ENCODE measurements around the gene SEL1L3.

The SEL1L3 gene

DNA sequence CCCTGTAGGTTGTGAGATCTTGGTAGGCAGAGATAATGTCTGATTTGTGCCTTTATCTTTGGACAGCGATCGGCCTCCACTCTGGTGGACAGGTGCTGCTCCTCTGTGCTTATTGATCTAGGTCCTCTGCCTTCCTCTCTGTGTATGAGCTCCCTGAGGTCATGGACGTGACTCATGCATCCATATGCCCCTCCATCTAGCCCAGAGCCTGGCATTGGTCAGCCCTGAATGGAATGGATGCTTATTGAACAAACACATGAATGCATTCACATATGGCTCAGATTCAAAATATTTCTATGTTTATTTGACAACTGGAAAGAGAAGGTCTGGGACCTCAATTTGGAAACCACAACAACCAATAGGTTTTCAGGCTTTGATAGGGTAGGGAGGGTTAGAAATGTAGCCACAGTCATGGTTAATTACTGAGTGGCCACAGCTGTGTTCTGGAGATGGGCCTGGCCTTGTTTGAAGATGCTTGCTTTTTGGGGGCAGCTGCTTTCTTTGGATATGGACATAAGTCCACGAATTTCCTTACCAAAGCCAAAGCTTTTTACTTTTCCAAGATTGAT is 76.2 kb downstream of the SEL1L3 start:
- Histone ChIP-seq H3K4me1 (ENCODE audit: control insufficient read depth, insufficient read depth, low read length) (no peaks in the 10 kb centered on the region), H3K27ac (ENCODE audit: low read depth, low read length) (no peak overlapping the region), H3K36me3 (ENCODE audit: control insufficient read depth, insufficient read depth, low read length) (peaks cover 45% of the 10 kb centered on the region), H3K27me3 (ENCODE audit: control insufficient read depth, insufficient read depth, low read length) (no peaks in the 10 kb centered on the region), H3K9me3 (ENCODE audit: control insufficient read depth, insufficient read depth, low read depth, low read length) (no peaks in the 10 kb centered on the region), H3K9ac (ENCODE audit: low read length) (no peak overlapping the region), H3K4me3 (ENCODE audit: low read depth, low read length) (no peak overlapping the region)

DNA sequence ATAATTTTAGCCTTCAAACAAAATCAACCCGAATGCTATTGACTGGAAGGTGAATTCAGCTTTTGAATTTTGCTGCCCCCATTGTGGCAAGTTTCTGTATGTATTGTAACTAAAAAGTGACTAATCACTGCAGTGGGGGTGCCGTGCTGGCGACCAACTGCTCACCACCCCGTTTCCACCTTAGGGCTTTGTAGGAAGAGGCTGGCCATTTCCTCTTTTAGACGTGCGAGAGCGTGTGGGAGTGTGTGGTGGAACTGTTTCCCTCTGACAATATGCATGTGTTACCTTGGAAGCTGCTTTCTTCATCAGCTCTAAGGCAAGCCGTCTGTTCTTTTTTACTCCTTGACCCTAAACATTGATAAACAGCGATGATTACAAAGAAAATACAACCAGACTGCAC is 78.8 kb downstream of the SEL1L3 start:
- no peaks in the 10 kb centered on the region for H3K27me3 ChIP-seq (ENCODE audit: control insufficient read depth, insufficient read depth, low read length)
- H3K27ac ChIP-seq (ENCODE audit: low read depth, low read length): no peak overlapping the region
- H3K36me3 ChIP-seq (ENCODE audit: control insufficient read depth, insufficient read depth, low read length): peaks cover 56% of the 10 kb centered on the region
- no peak overlapping the region for H3K4me3 ChIP-seq (ENCODE audit: low read depth, low read length)
- H3K9me3 ChIP-seq (ENCODE audit: control insufficient read depth, insufficient read depth, low read depth, low read length): no peaks in the 10 kb centered on the region
- no peaks in the 10 kb centered on the region for H3K4me1 ChIP-seq (ENCODE audit: control insufficient read depth, insufficient read depth, low read length)
- no peak overlapping the region for H3K9ac ChIP-seq (ENCODE audit: low read length)

DNA sequence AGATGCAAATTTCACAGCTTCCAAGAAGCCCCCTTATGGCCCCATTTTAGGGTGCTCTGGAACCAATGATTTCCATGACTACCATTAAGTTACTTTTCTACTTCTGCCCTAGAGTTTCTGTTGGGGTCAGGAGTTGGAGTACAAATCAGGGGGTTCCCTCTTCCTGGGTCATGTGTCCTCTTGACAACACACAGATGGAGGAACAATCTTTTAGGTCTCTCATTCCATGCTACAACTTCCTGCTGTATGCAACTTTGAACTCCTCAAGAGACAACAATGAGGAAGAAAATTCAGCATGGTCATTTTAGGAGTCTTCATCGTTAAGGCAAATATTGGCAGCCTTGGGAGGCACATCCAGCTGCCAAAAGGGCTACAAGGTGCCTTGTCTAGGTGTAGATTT is 79.7 kb downstream of the SEL1L3 start:
- H3K27ac ChIP-seq (ENCODE audit: low read depth, low read length): no peak overlapping the region

GRCh38 chr4:25782482-25782881 is 80.3 kb downstream of the SEL1L3 start:
- Histone ChIP-seq H3K4me3 (ENCODE audit: low read depth, low read length) (no peak overlapping the region), H3K27ac (ENCODE audit: low read depth, low read length) (no peak overlapping the region), H3K9ac (ENCODE audit: low read length) (no peak overlapping the region), H3K4me1 (ENCODE audit: control insufficient read depth, insufficient read depth, low read length) (no peaks in the 10 kb centered on the region), H3K9me3 (ENCODE audit: control insufficient read depth, insufficient read depth, low read depth, low read length) (no peaks in the 10 kb centered on the region), H3K36me3 (ENCODE audit: control insufficient read depth, insufficient read depth, low read length) (peaks cover 55% of the 10 kb centered on the region), H3K27me3 (ENCODE audit: control insufficient read depth, insufficient read depth, low read length) (no peaks in the 10 kb centered on the region)

More for the DNA sequence above, 79.7 kb downstream of the SEL1L3 start:
- no peaks in the 10 kb centered on the region for H3K9me3 ChIP-seq (ENCODE audit: control insufficient read depth, insufficient read depth, low read depth, low read length)
- peaks cover 56% of the 10 kb centered on the region for H3K36me3 ChIP-seq (ENCODE audit: control insufficient read depth, insufficient read depth, low read length)
- H3K9ac ChIP-seq (ENCODE audit: low read length): no peak overlapping the region
- H3K4me3 ChIP-seq (ENCODE audit: low read depth, low read length): no peak overlapping the region
- no peaks in the 10 kb centered on the region for H3K27me3 ChIP-seq (ENCODE audit: control insufficient read depth, insufficient read depth, low read length)
- H3K4me1 ChIP-seq (ENCODE audit: control insufficient read depth, insufficient read depth, low read length): no peaks in the 10 kb centered on the region

- Histone ChIP-seq H3K27ac (ENCODE audit: low read depth, low read length) (no peak overlapping the region), H3K36me3 (ENCODE audit: control insufficient read depth, insufficient read depth, low read length) (peaks cover 48% of the 10 kb centered on the region), H3K9ac (ENCODE audit: low read length) (no peak overlapping the region), H3K27me3 (ENCODE audit: control insufficient read depth, insufficient read depth, low read length) (no peaks in the 10 kb centered on the region), H3K4me1 (ENCODE audit: control insufficient read depth, insufficient read depth, low read length) (peaks cover 2% of the 10 kb centered on the region; the same call in 1 of the 2 replicates), H3K4me3 (ENCODE audit: low read depth, low read length) (no peak overlapping the region), H3K9me3 (ENCODE audit: control insufficient read depth, insufficient read depth, low read depth, low read length) (no peaks in the 10 kb centered on the region)
These were observed 83.8 kb downstream of the SEL1L3 start for GRCh38 chr4:25779021-25779420.

GRCh38 chr4:25776795-25777194 is 86.0 kb downstream of the SEL1L3 start:
- H3K36me3 ChIP-seq (ENCODE audit: control insufficient read depth, insufficient read depth, low read length): peaks cover 34% of the 10 kb centered on the region

GRCh38 chr4:25775166-25775565 is 87.6 kb downstream of the SEL1L3 start:
- Histone ChIP-seq H3K36me3 (ENCODE audit: control insufficient read depth, insufficient read depth, low read length) (peaks cover 23% of the 10 kb centered on the region), H3K27ac (ENCODE audit: low read depth, low read length) (no peak overlapping the region), H3K9ac (ENCODE audit: low read length) (no peak overlapping the region), H3K4me3 (ENCODE audit: low read depth, low read length) (no peak overlapping the region), H3K9me3 (ENCODE audit: control insufficient read depth, insufficient read depth, low read depth, low read length) (no peaks in the 10 kb centered on the region), H3K27me3 (ENCODE audit: control insufficient read depth, insufficient read depth, low read length) (no peaks in the 10 kb centered on the region), H3K4me1 (ENCODE audit: control insufficient read depth, insufficient read depth, low read length) (peaks cover 5% of the 10 kb centered on the region; the same call in 1 of the 2 replicates)

More at GRCh38 chr4:25776795-25777194, 86.0 kb downstream of the SEL1L3 start:
- Histone ChIP-seq H3K27me3 (ENCODE audit: control insufficient read depth, insufficient read depth, low read length) (no peaks in the 10 kb centered on the region), H3K4me3 (ENCODE audit: low read depth, low read length) (no peak overlapping the region), H3K27ac (ENCODE audit: low read depth, low read length) (no peak overlapping the region), H3K9ac (ENCODE audit: low read length) (no peak overlapping the region), H3K4me1 (ENCODE audit: control insufficient read depth, insufficient read depth, low read length) (peaks cover 5% of the 10 kb centered on the region; the same call in 1 of the 2 replicates), H3K9me3 (ENCODE audit: control insufficient read depth, insufficient read depth, low read depth, low read length) (no peaks in the 10 kb centered on the region)

GRCh38 chr4:25773358-25773757 is 89.4 kb downstream of the SEL1L3 start:
- peaks cover 5% of the 10 kb centered on the region; the same call in 1 of the 2 replicates for H3K4me1 ChIP-seq (ENCODE audit: control insufficient read depth, insufficient read depth, low read length)
- H3K4me3 ChIP-seq (ENCODE audit: low read depth, low read length): no peak overlapping the region
- peaks cover 13% of the 10 kb centered on the region for H3K36me3 ChIP-seq (ENCODE audit: control insufficient read depth, insufficient read depth, low read length)
- H3K9ac ChIP-seq (ENCODE audit: low read length): no peak overlapping the region
- H3K9me3 ChIP-seq (ENCODE audit: control insufficient read depth, insufficient read depth, low read depth, low read length): no peaks in the 10 kb centered on the region
- no peaks in the 10 kb centered on the region for H3K27me3 ChIP-seq (ENCODE audit: control insufficient read depth, insufficient read depth, low read length)
- no peak overlapping the region for H3K27ac ChIP-seq (ENCODE audit: low read depth, low read length)

GRCh38 chr4:25771672-25772071 is 91.1 kb downstream of the SEL1L3 start:
- H3K36me3 ChIP-seq (ENCODE audit: control insufficient read depth, insufficient read depth, low read length): peaks cover 8% of the 10 kb centered on the region
- no peak overlapping the region for H3K9ac ChIP-seq (ENCODE audit: low read length)
- H3K4me1 ChIP-seq (ENCODE audit: control insufficient read depth, insufficient read depth, low read length): peaks cover 5% of the 10 kb centered on the region; the same call in 1 of the 2 replicates
- H3K27ac ChIP-seq (ENCODE audit: low read depth, low read length): no peak overlapping the region
- H3K4me3 ChIP-seq (ENCODE audit: low read depth, low read length): no peak overlapping the region
- H3K9me3 ChIP-seq (ENCODE audit: control insufficient read depth, insufficient read depth, low read depth, low read length): no peaks in the 10 kb centered on the region
- no peaks in the 10 kb centered on the region for H3K27me3 ChIP-seq (ENCODE audit: control insufficient read depth, insufficient read depth, low read length)

- Histone ChIP-seq H3K27ac (ENCODE audit: low read depth, low read length) (no peak overlapping the region), H3K36me3 (ENCODE audit: control insufficient read depth, insufficient read depth, low read length) (peaks cover 13% of the 10 kb centered on the region), H3K9ac (ENCODE audit: low read length) (no peak overlapping the region), H3K9me3 (ENCODE audit: control insufficient read depth, insufficient read depth, low read depth, low read length) (no peaks in the 10 kb centered on the region), H3K4me1 (ENCODE audit: control insufficient read depth, insufficient read depth, low read length) (peaks cover 5% of the 10 kb centered on the region; the same call in 1 of the 2 replicates), H3K4me3 (ENCODE audit: low read depth, low read length) (no peak overlapping the region), H3K27me3 (ENCODE audit: control insufficient read depth, insufficient read depth, low read length) (no peaks in the 10 kb centered on the region)
These were observed 91.9 kb downstream of the SEL1L3 start for GRCh38 chr4:25770847-25771246.

GRCh38 chr4:25769251-25769650 is 93.5 kb downstream of the SEL1L3 start:
- no peak overlapping the region for H3K27ac ChIP-seq (ENCODE audit: low read depth, low read length)
- H3K27me3 ChIP-seq (ENCODE audit: control insufficient read depth, insufficient read depth, low read length): no peaks in the 10 kb centered on the region
- peaks cover 5% of the 10 kb centered on the region; the same call in 1 of the 2 replicates for H3K4me1 ChIP-seq (ENCODE audit: control insufficient read depth, insufficient read depth, low read length)
- no peak overlapping the region for H3K4me3 ChIP-seq (ENCODE audit: low read depth, low read length)
- H3K9ac ChIP-seq (ENCODE audit: low read length): no peak overlapping the region
- H3K9me3 ChIP-seq (ENCODE audit: control insufficient read depth, insufficient read depth, low read depth, low read length): no peaks in the 10 kb centered on the region
- H3K36me3 ChIP-seq (ENCODE audit: control insufficient read depth, insufficient read depth, low read length): peaks cover 21% of the 10 kb centered on the region; the same call in 1 of the 2 replicates

Measured in HUES6 (cell line).